ENCODE measurements around the gene FIBCD1. TPM values are rescaled to one million over a fixed set of nuclear protein-coding genes. Genes with fewer than 3 reads are reported as not detected.

Gene FIBCD1
- total and polyA plus RNA-seq, 9 of the 15 experiments (the other 6 are each of a cell fraction or from before 2014, with no cell fraction given) = 0.53 to 1.2 (median 0.95) TPM; not detected in 4

DNA sequence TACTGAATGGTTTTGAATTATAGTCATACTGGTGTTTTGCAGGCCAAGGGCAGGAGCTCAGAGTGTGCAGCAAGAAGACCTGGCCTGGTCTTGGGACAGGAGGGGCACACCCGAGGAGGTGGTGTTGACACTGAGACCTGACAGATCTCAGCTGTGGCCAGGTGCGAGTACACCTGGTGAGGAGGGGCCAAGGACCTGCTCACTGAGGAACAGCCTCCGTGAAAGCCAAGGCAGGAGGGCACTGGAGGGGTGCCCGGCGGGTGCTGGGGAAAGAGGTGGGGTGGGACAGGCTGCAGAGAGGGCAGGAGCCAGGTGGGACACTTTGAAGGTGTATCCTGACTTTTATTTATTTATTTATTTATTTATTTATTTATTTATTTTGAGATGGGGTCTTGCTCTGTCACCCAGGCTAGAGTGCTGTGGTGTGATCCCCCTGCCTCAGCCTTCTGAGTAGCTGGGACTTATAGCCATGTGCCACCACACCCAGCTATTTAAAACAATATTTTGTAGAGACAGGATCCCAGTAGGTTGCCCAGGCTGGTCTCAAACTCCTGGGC, 46.6 kb upstream of the FIBCD1 start:
- intact Hi-C loops (cut with micrococcal nuclease) = no loop called here
- WGBS (ENCODE audit: insufficient coverage, low coverage, missing lambda C conversion rate) = 3% methylated on average over 5 of the region's 5 CpGs
- H3K4me3 ChIP-seq = no peak overlapping the region
- H3K27me3 ChIP-seq (ENCODE audit: control insufficient read depth in 2 of 2, insufficient read depth in 2 of 2, low read length in 2 of 2) = peaks cover 96 to 99% of the 10 kb centered on the region in 2 experiments
- ChIA-PET POLR2A (interaction anchor here (0.6 to 10.0 kb wide), 18 partner anchors 8 to 117 kb away, joined by 3 to 131 read pairs (median 4); no protein-coding TSS in a partner anchor), CTCF (ENCODE audit: low intra/inter-chr PET ratio) (no interaction called here)
- ATAC-seq (no peak), DNase-seq (ENCODE audit: extremely low read depth in 1 of 4, low spot score in 3 of 4) (peak in 1 of 4 experiments; percentile 61), FAIRE-seq (no peak)
- no peaks in the 10 kb centered on the region for H3K79me2 ChIP-seq (ENCODE audit: control insufficient read depth, insufficient read depth, low read length)
- TF ChIP-seq MLX (CRISPR knock-in tag; conservative IDR thresholded peaks at IDR 0.05) = peak in 1 of 2 experiments; percentile 63; a peak in 1 of 4 replicates
- TF ChIP-seq ZNF717 (CRISPR knock-in tag; IDR thresholded peaks at IDR 0.05) = no peak
- no peak overlapping the region for H3K4me2 ChIP-seq (ENCODE audit: insufficient read depth, low read length)
- no peak overlapping the region for H2AFZ ChIP-seq (ENCODE audit: low read depth, low read length)
- no TSS peak for BruUV-seq (replicated peaks)
- no peaks in the 10 kb centered on the region for H3K9me3 ChIP-seq (replicated peaks; ENCODE audit: control insufficient read depth, insufficient read depth, low read depth, low read length)
- peaks cover 86% of the 10 kb centered on the region for H4K20me1 ChIP-seq (replicated peaks; ENCODE audit: control insufficient read depth, insufficient read depth, low read length)
- H3K36me3 ChIP-seq (ENCODE audit: control insufficient read depth, insufficient read depth, low read length) = no peaks in the 10 kb centered on the region
- no peak overlapping the region for H3K27ac ChIP-seq (ENCODE audit: extremely low read depth, low read depth, low read length)
- 0 out of 4 replicates have a peak overlapping the region, but pooled peaks of 1 of the 2 experiments have one; percentile 21 for H3K9ac ChIP-seq (ENCODE audit: insufficient read depth in 1 of 2, low read depth in 2 of 2, low read length in 2 of 2)
- peaks cover 0 to 29% of the 10 kb centered on the region in 2 experiments; a peak in 1 of 5 replicates for H3K4me1 ChIP-seq (replicated peaks in 1 of 2; ENCODE audit: control insufficient read depth in 2 of 2, insufficient read depth in 2 of 2, low read length in 2 of 2)
- H3K9me1 ChIP-seq (ENCODE audit: control insufficient read depth, insufficient read depth, low read length) = peaks cover 16% of the 10 kb centered on the region
- in situ Hi-C loops (cut with MboI) = loop anchor here (25.0 kb wide), 1 partner anchor 273 kb away; no protein-coding TSS in a partner anchor

- Histone ChIP-seq H3K9me1 (ENCODE audit: control insufficient read depth, insufficient read depth, low read length) (peaks cover 15% of the 10 kb centered on the region), H3K9ac (ENCODE audit: insufficient read depth in 1 of 2, low read depth in 2 of 2, low read length in 2 of 2) (no peak overlapping the region), H4K20me1 (replicated peaks; ENCODE audit: control insufficient read depth, insufficient read depth, low read length) (peaks cover 86% of the 10 kb centered on the region), H3K4me2 (ENCODE audit: insufficient read depth, low read length) (no peak overlapping the region), H3K4me3 (no peak overlapping the region), H3K9me3 (replicated peaks; ENCODE audit: control insufficient read depth, insufficient read depth, low read depth, low read length) (no peaks in the 10 kb centered on the region), H2AFZ (ENCODE audit: low read depth, low read length) (no peak overlapping the region), H3K79me2 (ENCODE audit: control insufficient read depth, insufficient read depth, low read length) (no peaks in the 10 kb centered on the region), H3K36me3 (ENCODE audit: control insufficient read depth, insufficient read depth, low read length) (no peaks in the 10 kb centered on the region), H3K27ac (ENCODE audit: extremely low read depth, low read depth, low read length) (no peak overlapping the region), H3K27me3 (ENCODE audit: control insufficient read depth in 2 of 2, insufficient read depth in 2 of 2, low read length in 2 of 2) (peaks cover 96 to 99% of the 10 kb centered on the region in 2 experiments), H3K4me1 (replicated peaks in 1 of 2; ENCODE audit: control insufficient read depth in 2 of 2, insufficient read depth in 2 of 2, low read length in 2 of 2) (peaks cover 0 to 23% of the 10 kb centered on the region in 2 experiments; a peak in 1 of 5 replicates)
- CTCF ChIA-PET (ENCODE audit: low intra/inter-chr PET ratio) = no interaction called here
- 3% methylated on average over 6 of the region's 6 CpGs for WGBS (ENCODE audit: insufficient coverage, low coverage, missing lambda C conversion rate)
- ATAC-seq = no peak
- intact Hi-C loops (cut with micrococcal nuclease) = no loop called here
- POLR2A ChIA-PET = interaction anchor here (0.6 to 10.0 kb wide), 24 partner anchors 6 to 144 kb away, joined by 3 to 131 read pairs (median 5); no protein-coding TSS in a partner anchor
- DNase-seq (ENCODE audit: extremely low read depth in 1 of 4, low spot score in 3 of 4) = no peak
- no TSS peak for BruUV-seq (replicated peaks)
- TF ChIP-seq TSC22D4 (tag; IDR thresholded peaks at IDR 0.05) = no peak
- TF ChIP-seq, protein P1, sequence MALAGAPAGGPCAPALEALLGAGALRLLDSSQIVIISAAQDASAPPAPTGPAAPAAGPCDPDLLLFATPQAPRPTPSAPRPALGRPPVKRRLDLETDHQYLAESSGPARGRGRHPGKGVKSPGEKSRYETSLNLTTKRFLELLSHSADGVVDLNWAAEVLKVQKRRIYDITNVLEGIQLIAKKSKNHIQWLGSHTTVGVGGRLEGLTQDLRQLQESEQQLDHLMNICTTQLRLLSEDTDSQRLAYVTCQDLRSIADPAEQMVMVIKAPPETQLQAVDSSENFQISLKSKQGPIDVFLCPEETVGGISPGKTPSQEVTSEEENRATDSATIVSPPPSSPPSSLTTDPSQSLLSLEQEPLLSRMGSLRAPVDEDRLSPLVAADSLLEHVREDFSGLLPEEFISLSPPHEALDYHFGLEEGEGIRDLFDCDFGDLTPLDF (CRISPR knock-in tag; IDR thresholded peaks at IDR 0.05) = 0 out of 2 replicates have a peak, but pooled peaks have one; percentile 47
- in situ Hi-C loops (cut with MboI) = loop anchor here (25.0 kb wide), 1 partner anchor 273 kb away; no protein-coding TSS in a partner anchor
- no peak for FAIRE-seq
Observed at GRCh38 chr9:130985029-130985428, 46.0 kb upstream of the FIBCD1 start.

Measured in K562 (cell line).